HEK293 (cell line): ENCODE data around the gene ZFR2.
A peak's percentile ranks its signal among the peaks of the same experiment; 100 is the strongest.
"Not testable (repeated sequence)": the region's sequence is repeated elsewhere in the genome, so short reads cannot be mapped to it uniquely, and the experiment has no call there.

Experiments used
- CTCF ChIA-PET: fragments of 350-600 bp; formaldehyde crosslinking; extraction: SDS; loops from one replicate; lab custom pipeline; 2021; ENCODE audit warnings: antibody characterized with exemption; lab: Yijun Ruan, JAX
- POLR2A ChIA-PET: fragments of 300-600 bp; formaldehyde crosslinking; extraction: SDS; loops from one replicate; lab custom pipeline; 2020; ENCODE audit warnings: antibody characterized with exemption, inconsistent platforms; lab: Yijun Ruan, JAX
- H3K27ac ChIP-seq: fragments of 200-500 bp; sonication (Bioruptor generic); 2 replicates; pipeline ENCODE4 v1.5.1; 2014; ENCODE audit warnings: low read depth, low read length, control low read depth, inconsistent platforms; ENCODE audit errors: extremely low read depth
- H3K36me3 ChIP-seq, 2 experiments: fragments of 200-500 bp in 1 of 2; sonication (Bioruptor generic) in 1 of 2; 1 replicate in 1 of 2; 2 replicates in 1 of 2; pipeline ENCODE4 v1.5.1; 2014 to 2017; ENCODE audit warnings: inconsistent platforms in 2 of 2, low read length in 2 of 2; ENCODE audit not compliant: control insufficient read depth in 2 of 2, insufficient read depth in 1 of 2
- H3K4me1 ChIP-seq: fragments of 200-500 bp; sonication (Bioruptor generic); 2 replicates; pipeline ENCODE4 v1.5.1; 2014; ENCODE audit warnings: mild to moderate bottlenecking, low read length, inconsistent platforms; ENCODE audit not compliant: control insufficient read depth, insufficient read depth
- H3K4me3 ChIP-seq: 2 replicates; pipeline ENCODE4 v1.5.1; 2011; ENCODE audit warnings: low read depth, mild to moderate bottlenecking, control low read depth, low read length, moderate library complexity
- H3K9me3 ChIP-seq: fragments of 200-500 bp; sonication (Bioruptor generic); 2 replicates; pipeline ENCODE4 v1.5.1; 2014; ENCODE audit warnings: low read depth, low read length, inconsistent platforms; ENCODE audit not compliant: control insufficient read depth, insufficient read depth
- REPIN1 ChIP-seq: fragments of 450-650 bp; formaldehyde crosslinking; IDR thresholded peaks from 2 replicates; pipeline ENCODE4 v1.5.1; 2017; ENCODE audit warnings: missing biosample characterization, missing genetic modification characterization, low read depth
- SP3 ChIP-seq: fragments of 450-650 bp; formaldehyde crosslinking; IDR thresholded peaks from 2 replicates; pipeline ENCODE4 v1.5.1; 2016; ENCODE audit warnings: missing biosample characterization, missing genetic modification characterization
- ZIC2 ChIP-seq: fragments of 450-650 bp; formaldehyde crosslinking; IDR thresholded peaks from 2 replicates; pipeline ENCODE4 v1.5.1; 2016; ENCODE audit warnings: missing biosample characterization, missing genetic modification characterization
- ZNF121 ChIP-seq: fragments of 450-650 bp; formaldehyde crosslinking; IDR thresholded peaks from 2 replicates; pipeline ENCODE4 v1.5.1; 2016; ENCODE audit warnings: missing biosample characterization, missing genetic modification characterization
- ZNF146 ChIP-seq: fragments of 450-650 bp; formaldehyde crosslinking; IDR thresholded peaks from 2 replicates; pipeline ENCODE4 v1.5.1; 2016; ENCODE audit warnings: missing biosample characterization, missing genetic modification characterization
- ZNF175 ChIP-seq: fragments of 450-650 bp; formaldehyde crosslinking; IDR thresholded peaks from 2 replicates; pipeline ENCODE4 v1.5.1; 2016; ENCODE audit warnings: missing biosample characterization, missing genetic modification characterization
- ZNF280D ChIP-seq: fragments of 450-650 bp; formaldehyde crosslinking; IDR thresholded peaks from 2 replicates; pipeline ENCODE4 v1.5.1; 2016; ENCODE audit warnings: missing biosample characterization, missing genetic modification characterization
- ZNF544 ChIP-seq: fragments of 450-650 bp; formaldehyde crosslinking; IDR thresholded peaks from 2 replicates; pipeline ENCODE4 v1.5.0; 2017; ENCODE audit warnings: missing biosample characterization, missing genetic modification characterization
- ZNF555 ChIP-seq: fragments of 450-650 bp; formaldehyde crosslinking; conservative IDR thresholded peaks from 2 replicates; pipeline ENCODE4 v1.5.1; 2017; ENCODE audit warnings: missing biosample characterization, mild to moderate bottlenecking, missing genetic modification characterization, inconsistent platforms
- ZNF623 ChIP-seq: fragments of 450-650 bp; formaldehyde crosslinking; IDR thresholded peaks from 2 replicates; pipeline ENCODE4 v1.5.1; 2016; ENCODE audit warnings: missing biosample characterization, missing genetic modification characterization
- ZNF692 ChIP-seq: fragments of 450-650 bp; formaldehyde crosslinking; IDR thresholded peaks from 2 replicates; pipeline ENCODE4 v1.5.1; 2016; ENCODE audit warnings: missing biosample characterization, missing genetic modification characterization
- ZNF792 ChIP-seq: fragments of 450-650 bp; formaldehyde crosslinking; IDR thresholded peaks from 2 replicates; pipeline ENCODE4 v1.5.1; 2016; ENCODE audit warnings: missing biosample characterization, missing genetic modification characterization
- TF ChIP-seq, protein P1 (sequence below): fragments of 450-650 bp; formaldehyde crosslinking; IDR thresholded peaks from 2 replicates; pipeline ENCODE4 v1.5.1; 2016; ENCODE audit warnings: missing biosample characterization, missing genetic modification characterization

The ZFR2 gene

DNA sequence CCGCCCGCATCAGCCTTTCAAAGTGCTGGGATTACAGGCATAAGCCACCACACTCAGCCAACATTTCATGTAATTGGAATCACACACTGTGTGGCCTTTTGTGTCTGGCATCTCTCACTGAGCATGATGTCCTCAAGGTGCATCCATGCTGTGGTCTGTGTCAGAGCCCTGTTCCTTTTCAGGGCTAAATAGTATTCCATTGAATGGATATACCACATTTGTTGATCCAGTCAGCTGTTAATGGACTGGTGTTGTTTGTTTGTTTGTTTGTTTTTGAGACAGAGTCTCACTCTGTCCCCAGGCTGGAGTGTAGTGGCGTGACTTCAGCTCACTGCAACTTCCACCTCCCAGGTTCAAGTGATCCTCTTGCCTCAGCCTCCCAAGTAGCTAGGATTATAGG is 29.6 kb upstream of the ZFR2 start:
- no peaks in the 10 kb centered on the region for H3K4me1 ChIP-seq
- H3K36me3 ChIP-seq, result no peaks in the 10 kb centered on the region; a peak in 1 of 3 replicates
- CTCF ChIA-PET, result interaction anchor here (0.8 kb wide), 1 partner anchor 9 kb away, joined by 4 read pairs; no protein-coding TSS in a partner anchor
- 0 out of 2 replicates have a peak, but pooled peaks have one; percentile 10 for TF ChIP-seq ZNF623
- peak; percentile 98 for TF ChIP-seq ZNF280D (tag by site-specific recombination)
- TF ChIP-seq, protein P1, sequence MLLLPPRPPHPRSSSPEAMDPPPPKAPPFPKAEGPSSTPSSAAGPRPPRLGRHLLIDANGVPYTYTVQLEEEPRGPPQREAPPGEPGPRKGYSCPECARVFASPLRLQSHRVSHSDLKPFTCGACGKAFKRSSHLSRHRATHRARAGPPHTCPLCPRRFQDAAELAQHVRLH (tag by site-specific recombination), result peak; percentile 80
- TF ChIP-seq ZNF692 (tag by site-specific recombination), result no peak
- TF ChIP-seq ZNF544 (tag by site-specific recombination), result no peak
- TF ChIP-seq ZNF146 (tag by site-specific recombination), result peak; percentile 100
- no peak for TF ChIP-seq ZIC2 (tag by site-specific recombination)
- H3K4me3 ChIP-seq, result no peak overlapping the region
- no peak overlapping the region for H3K27ac ChIP-seq
- H3K9me3 ChIP-seq, result no peaks in the 10 kb centered on the region
- POLR2A ChIA-PET, result interaction anchor here (1.7 kb wide), 1 partner anchor 87 kb away, joined by 5 read pairs; the partner anchor contains the start of gene EEF2

DNA sequence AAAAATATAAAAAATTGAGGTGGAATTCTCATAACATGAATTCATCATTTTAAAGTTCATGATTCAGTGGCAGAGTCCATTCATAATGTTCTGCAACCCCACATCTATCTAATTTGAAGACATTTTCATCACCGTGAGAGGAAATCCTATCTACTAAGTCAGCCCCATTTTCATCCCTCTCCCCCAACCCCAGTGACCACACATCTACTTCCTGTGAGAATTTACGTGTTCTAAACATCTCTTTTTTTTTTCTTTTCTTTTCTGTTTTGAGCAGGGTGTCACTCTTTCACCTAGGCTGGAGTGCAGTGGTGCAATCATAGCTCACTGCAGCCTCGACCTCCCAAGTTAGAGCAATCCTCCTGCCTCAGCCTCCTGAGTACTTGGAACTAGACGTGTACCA is 29.1 kb upstream of the ZFR2 start:
- CTCF ChIA-PET, result no interaction called here
- Histone ChIP-seq H3K27ac (no peak overlapping the region), H3K4me1 (no peaks in the 10 kb centered on the region), H3K9me3 (no peaks in the 10 kb centered on the region), H3K4me3 (no peak overlapping the region), H3K36me3 (no peaks in the 10 kb centered on the region; a peak in 1 of 3 replicates)
- POLR2A ChIA-PET, result interaction anchor here (1.7 kb wide), 1 partner anchor 87 kb away, joined by 5 read pairs; the partner anchor contains the start of gene EEF2
- TF ChIP-seq ZNF175 (no peak), ZNF555 (tag by site-specific recombination) (no peak), REPIN1 (tag by site-specific recombination) (no peak), ZNF792 (no peak)

- Histone ChIP-seq H3K27ac (no peak overlapping the region), H3K4me1 (no peaks in the 10 kb centered on the region), H3K4me3 (no peak overlapping the region), H3K9me3 (no peaks in the 10 kb centered on the region), H3K36me3 (no peaks in the 10 kb centered on the region; a peak in 1 of 3 replicates)
- POLR2A ChIA-PET, result no interaction called here
- CTCF ChIA-PET, result no interaction called here
- TF ChIP-seq SP3 (tag by site-specific recombination) (no peak), ZNF121 (tag by site-specific recombination) (peak; percentile 90)
- TF ChIP-seq, all 188 proteins: peak for 1
These were observed 26.9 kb upstream of the ZFR2 start for GRCh38 chr19:3895788-3896187.

DNA sequence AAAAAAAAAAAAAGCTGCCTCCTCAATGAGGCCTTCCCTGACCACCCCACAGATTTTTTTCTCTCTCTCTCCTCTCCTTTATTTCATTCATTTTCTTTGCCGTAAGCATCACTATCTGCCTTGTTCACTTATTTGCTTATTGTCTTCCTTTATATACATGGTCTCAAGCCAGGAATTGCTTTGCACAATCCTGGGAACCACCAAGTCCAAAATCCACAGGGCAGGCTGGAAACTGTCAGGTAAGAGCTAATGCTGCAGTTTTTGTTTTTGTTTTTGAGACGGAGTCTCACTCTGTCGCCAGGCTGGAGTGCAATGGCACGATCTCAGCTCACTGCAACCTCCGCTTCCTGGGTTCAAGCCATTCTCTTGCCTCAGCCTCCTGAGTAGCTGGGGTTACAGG is 26.1 kb upstream of the ZFR2 start:
- CTCF ChIA-PET, H3K9me3 ChIP-seq, H3K4me3 ChIP-seq, POLR2A ChIA-PET, H3K27ac ChIP-seq, H3K4me1 ChIP-seq, H3K36me3 ChIP-seq: not testable (repeated sequence)
